Esophagus muscularis mucosa (tissue), 4 donors: Measurements from ENCODE around the gene TTC7B.

Experiments
- EP300 ChIP-seq: sonication (generic); formaldehyde crosslinking; IDR thresholded peaks from one replicate; pipeline ENCODE4 v1.6.1; 2017; ENCODE audit warnings: antibody characterized with exemption
- POLR2A ChIP-seq: fragments of 450-650 bp; IDR thresholded peaks from one replicate; pipeline ENCODE4 v1.6.1; 2017; ENCODE audit warnings: antibody characterized with exemption, moderate library complexity, mild to moderate bottlenecking, low read depth
- POLR2AphosphoS5 ChIP-seq, 2 donors: sonication (generic); formaldehyde crosslinking; IDR thresholded peaks; one replicate each; pipeline ENCODE4 v1.6.1; 2017; ENCODE audit warnings: antibody characterized with exemption in 2 of 2
- TF ChIP-seq, protein P1 (sequence below), 3 experiments: fragments of 200-600 bp in 2 of 3; fragments of 450-650 bp in 1 of 3; sonication (generic) in 2 of 3; IDR thresholded peaks; one replicate each; pipeline ENCODE4 v1.5.1; 2017 to 2019; ENCODE audit warnings: antibody characterized with exemption in 3 of 3, mild to moderate bottlenecking in 2 of 3, moderate library complexity in 1 of 3

GRCh38 chr14:90810806-90811205 is 5.4 kb downstream of the TTC7B start:
- TF ChIP-seq, protein P1, sequence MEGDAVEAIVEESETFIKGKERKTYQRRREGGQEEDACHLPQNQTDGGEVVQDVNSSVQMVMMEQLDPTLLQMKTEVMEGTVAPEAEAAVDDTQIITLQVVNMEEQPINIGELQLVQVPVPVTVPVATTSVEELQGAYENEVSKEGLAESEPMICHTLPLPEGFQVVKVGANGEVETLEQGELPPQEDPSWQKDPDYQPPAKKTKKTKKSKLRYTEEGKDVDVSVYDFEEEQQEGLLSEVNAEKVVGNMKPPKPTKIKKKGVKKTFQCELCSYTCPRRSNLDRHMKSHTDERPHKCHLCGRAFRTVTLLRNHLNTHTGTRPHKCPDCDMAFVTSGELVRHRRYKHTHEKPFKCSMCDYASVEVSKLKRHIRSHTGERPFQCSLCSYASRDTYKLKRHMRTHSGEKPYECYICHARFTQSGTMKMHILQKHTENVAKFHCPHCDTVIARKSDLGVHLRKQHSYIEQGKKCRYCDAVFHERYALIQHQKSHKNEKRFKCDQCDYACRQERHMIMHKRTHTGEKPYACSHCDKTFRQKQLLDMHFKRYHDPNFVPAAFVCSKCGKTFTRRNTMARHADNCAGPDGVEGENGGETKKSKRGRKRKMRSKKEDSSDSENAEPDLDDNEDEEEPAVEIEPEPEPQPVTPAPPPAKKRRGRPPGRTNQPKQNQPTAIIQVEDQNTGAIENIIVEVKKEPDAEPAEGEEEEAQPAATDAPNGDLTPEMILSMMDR (IDR thresholded peaks at IDR 0.05): no peak
- no peak for TF ChIP-seq POLR2A
- TF ChIP-seq POLR2AphosphoS5 (IDR thresholded peaks at IDR 0.05): no peak
- TF ChIP-seq EP300: no peak
